HEK293 (cell line): ENCODE results near the gene OR52M1.

ENCODE experiments used
- CTCF ChIA-PET: fragments of 350-600 bp; formaldehyde crosslinking; extraction: SDS; loops from one replicate; lab custom pipeline; 2021; ENCODE audit warnings: antibody characterized with exemption; lab: Yijun Ruan, JAX
- POLR2A ChIA-PET: fragments of 300-600 bp; formaldehyde crosslinking; extraction: SDS; loops from one replicate; lab custom pipeline; 2020; ENCODE audit warnings: antibody characterized with exemption, inconsistent platforms; lab: Yijun Ruan, JAX
- H3K27ac ChIP-seq: fragments of 200-500 bp; sonication (Bioruptor generic); 2 replicates; pipeline ENCODE4 v1.5.1; 2014; ENCODE audit warnings: low read depth, low read length, control low read depth, inconsistent platforms; ENCODE audit errors: extremely low read depth
- H3K36me3 ChIP-seq, 2 experiments: fragments of 200-500 bp in 1 of 2; sonication (Bioruptor generic) in 1 of 2; 1 replicate in 1 of 2; 2 replicates in 1 of 2; pipeline ENCODE4 v1.5.1; 2014 to 2017; ENCODE audit warnings: inconsistent platforms in 2 of 2, low read length in 2 of 2; ENCODE audit not compliant: control insufficient read depth in 2 of 2, insufficient read depth in 1 of 2
- H3K4me1 ChIP-seq: fragments of 200-500 bp; sonication (Bioruptor generic); 2 replicates; pipeline ENCODE4 v1.5.1; 2014; ENCODE audit warnings: mild to moderate bottlenecking, low read length, inconsistent platforms; ENCODE audit not compliant: control insufficient read depth, insufficient read depth
- H3K4me3 ChIP-seq: 2 replicates; pipeline ENCODE4 v1.5.1; 2011; ENCODE audit warnings: low read depth, mild to moderate bottlenecking, control low read depth, low read length, moderate library complexity
- H3K9me3 ChIP-seq: fragments of 200-500 bp; sonication (Bioruptor generic); 2 replicates; pipeline ENCODE4 v1.5.1; 2014; ENCODE audit warnings: low read depth, low read length, inconsistent platforms; ENCODE audit not compliant: control insufficient read depth, insufficient read depth
- BCL11A ChIP-seq: fragments of 450-650 bp; formaldehyde crosslinking; IDR thresholded peaks from 2 replicates; pipeline ENCODE4 v1.5.1; 2016; ENCODE audit warnings: low read depth, missing biosample characterization, missing genetic modification characterization
- GFI1B ChIP-seq: fragments of 450-650 bp; formaldehyde crosslinking; IDR thresholded peaks from 2 replicates; pipeline ENCODE4 v1.5.1; 2016; ENCODE audit warnings: missing biosample characterization, missing genetic modification characterization
- GLIS1 ChIP-seq: fragments of 450-650 bp; formaldehyde crosslinking; IDR thresholded peaks from 2 replicates; pipeline ENCODE4 v1.5.1; 2016; ENCODE audit warnings: missing biosample characterization, missing genetic modification characterization
- HOXD13 ChIP-seq: sonication (generic); formaldehyde crosslinking; IDR thresholded peaks from 2 replicates; pipeline ENCODE4 v1.8.0; 2022; ENCODE audit warnings: missing genetic modification reagents, borderline replicate concordance
- MZF1 ChIP-seq: fragments of 450-650 bp; formaldehyde crosslinking; IDR thresholded peaks from 2 replicates; pipeline ENCODE4 v1.5.1; 2017; ENCODE audit warnings: missing biosample characterization, missing genetic modification characterization, borderline replicate concordance
- SCRT1 ChIP-seq: fragments of 450-650 bp; formaldehyde crosslinking; IDR thresholded peaks from 2 replicates; pipeline ENCODE4 v1.5.1; 2016; ENCODE audit warnings: missing biosample characterization, missing genetic modification characterization, borderline replicate concordance
- SP2 ChIP-seq: fragments of 450-650 bp; formaldehyde crosslinking; IDR thresholded peaks from 2 replicates; pipeline ENCODE4 v1.5.1; 2016; ENCODE audit warnings: missing biosample characterization, missing genetic modification characterization
- ZBTB1 ChIP-seq: fragments of 450-650 bp; formaldehyde crosslinking; IDR thresholded peaks from 2 replicates; pipeline ENCODE4 v1.5.1; 2016; ENCODE audit warnings: missing biosample characterization, missing genetic modification characterization
- ZBTB17 ChIP-seq: fragments of 450-650 bp; formaldehyde crosslinking; IDR thresholded peaks from 2 replicates; pipeline ENCODE4 v1.5.1; 2016; ENCODE audit warnings: missing biosample characterization, missing genetic modification characterization
- ZBTB7A ChIP-seq: fragments of 450-650 bp; formaldehyde crosslinking; IDR thresholded peaks from 2 replicates; pipeline ENCODE4 v1.5.1; 2016; ENCODE audit warnings: low read depth, missing biosample characterization, missing genetic modification characterization
- ZFP3 ChIP-seq: fragments of 450-650 bp; formaldehyde crosslinking; IDR thresholded peaks from 2 replicates; pipeline ENCODE4 v1.5.1; 2016; ENCODE audit warnings: low read depth, missing biosample characterization, missing genetic modification characterization
- ZNF112 ChIP-seq: fragments of 450-650 bp; formaldehyde crosslinking; IDR thresholded peaks from 2 replicates; pipeline ENCODE4 v1.5.0; 2017; ENCODE audit warnings: missing biosample characterization, missing genetic modification characterization
- ZNF121 ChIP-seq: fragments of 450-650 bp; formaldehyde crosslinking; IDR thresholded peaks from 2 replicates; pipeline ENCODE4 v1.5.1; 2016; ENCODE audit warnings: missing biosample characterization, missing genetic modification characterization
- ZNF184 ChIP-seq: fragments of 450-650 bp; IDR thresholded peaks from 2 replicates; pipeline ENCODE4 v1.5.1; 2018; ENCODE audit warnings: missing biosample characterization, mild to moderate bottlenecking, missing genetic modification characterization
- ZNF202 ChIP-seq: fragments of 450-650 bp; formaldehyde crosslinking; IDR thresholded peaks from 2 replicates; pipeline ENCODE4 v1.5.1; 2016; ENCODE audit warnings: missing biosample characterization, missing genetic modification characterization, borderline replicate concordance
- ZNF366 ChIP-seq: fragments of 450-650 bp; formaldehyde crosslinking; conservative IDR thresholded peaks from 2 replicates; pipeline ENCODE4 v1.5.1; 2016; ENCODE audit warnings: missing biosample characterization, missing genetic modification characterization
- ZNF510 ChIP-seq: fragments of 450-650 bp; formaldehyde crosslinking; IDR thresholded peaks from 2 replicates; pipeline ENCODE4 v1.5.1; 2018; ENCODE audit warnings: mild to moderate bottlenecking, missing genetic modification characterization, missing biosample characterization; ENCODE audit not compliant: insufficient replicate concordance
- ZNF548 ChIP-seq: fragments of 450-650 bp; formaldehyde crosslinking; IDR thresholded peaks from 2 replicates; pipeline ENCODE4 v1.5.1; 2016; ENCODE audit warnings: missing biosample characterization, missing genetic modification characterization
- ZNF555 ChIP-seq: fragments of 450-650 bp; formaldehyde crosslinking; conservative IDR thresholded peaks from 2 replicates; pipeline ENCODE4 v1.5.1; 2017; ENCODE audit warnings: missing biosample characterization, mild to moderate bottlenecking, missing genetic modification characterization, inconsistent platforms
- ZNF624 ChIP-seq: fragments of 450-650 bp; formaldehyde crosslinking; IDR thresholded peaks from 2 replicates; pipeline ENCODE4 v1.5.1; 2017; ENCODE audit warnings: missing biosample characterization, missing genetic modification characterization
- ZNF658 ChIP-seq: fragments of 450-650 bp; formaldehyde crosslinking; IDR thresholded peaks from 2 replicates; pipeline ENCODE4; 2016; ENCODE audit warnings: missing biosample characterization, missing genetic modification characterization
- ZNF670 ChIP-seq: fragments of 450-650 bp; formaldehyde crosslinking; IDR thresholded peaks from 2 replicates; pipeline ENCODE4 v1.5.1; 2016; ENCODE audit warnings: missing biosample characterization, missing genetic modification characterization, low read depth
- ZNF677 ChIP-seq: fragments of 450-650 bp; IDR thresholded peaks from 2 replicates; pipeline ENCODE4 v1.5.0; 2018; ENCODE audit warnings: missing biosample characterization, mild to moderate bottlenecking, missing genetic modification characterization, moderate library complexity
- ZSCAN30 ChIP-seq: fragments of 450-650 bp; IDR thresholded peaks from 2 replicates; pipeline ENCODE4 v1.5.1; 2018; ENCODE audit warnings: missing biosample characterization, mild to moderate bottlenecking, missing genetic modification characterization, moderate library complexity
- TF ChIP-seq, protein P1 (sequence below): fragments of 450-650 bp; formaldehyde crosslinking; IDR thresholded peaks from 2 replicates; pipeline ENCODE4 v1.5.1; 2016; ENCODE audit warnings: missing biosample characterization, missing genetic modification characterization

OR52M1 gene

DNA sequence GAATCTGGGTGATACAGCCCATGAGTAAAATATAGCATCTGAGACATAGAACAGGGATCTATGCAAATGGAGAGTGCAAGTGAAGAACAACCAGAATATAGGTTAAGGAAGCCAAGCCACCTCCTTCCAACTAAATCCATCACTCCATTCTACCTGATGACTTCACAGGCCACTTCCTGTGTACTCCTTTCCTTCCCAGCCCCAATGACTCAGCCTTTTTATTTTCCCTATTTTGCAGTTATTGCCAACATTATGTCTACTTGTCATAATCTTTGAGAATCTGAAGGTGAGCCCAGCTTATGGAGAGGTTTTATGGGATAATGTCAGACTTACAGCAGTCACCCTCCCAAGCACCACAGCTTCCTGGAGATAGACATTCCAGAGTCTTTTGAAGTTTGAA lies 1.4 kb upstream of the OR52M1 start:
- Histone ChIP-seq H3K9me3 (no peaks in the 10 kb centered on the region), H3K4me1 (no peaks in the 10 kb centered on the region), H3K36me3 (no peaks in the 10 kb centered on the region), H3K4me3 (no peak overlapping the region), H3K27ac (no peak overlapping the region)
- ChIA-PET CTCF (interaction anchor here (0.6 to 8.2 kb wide), 2 partner anchors 10 to 357 kb away, joined by 3 to 111 read pairs; no protein-coding TSS in a partner anchor), POLR2A (no interaction called here)
- no peak for TF ChIP-seq ZNF658 (tag by site-specific recombination)
- no peak for TF ChIP-seq ZSCAN30
- TF ChIP-seq ZNF202 (tag by site-specific recombination), result no peak
- no peak for TF ChIP-seq ZBTB17
- TF ChIP-seq ZNF184 (tag by site-specific recombination), result no peak
- no peak for TF ChIP-seq GLIS1

DNA sequence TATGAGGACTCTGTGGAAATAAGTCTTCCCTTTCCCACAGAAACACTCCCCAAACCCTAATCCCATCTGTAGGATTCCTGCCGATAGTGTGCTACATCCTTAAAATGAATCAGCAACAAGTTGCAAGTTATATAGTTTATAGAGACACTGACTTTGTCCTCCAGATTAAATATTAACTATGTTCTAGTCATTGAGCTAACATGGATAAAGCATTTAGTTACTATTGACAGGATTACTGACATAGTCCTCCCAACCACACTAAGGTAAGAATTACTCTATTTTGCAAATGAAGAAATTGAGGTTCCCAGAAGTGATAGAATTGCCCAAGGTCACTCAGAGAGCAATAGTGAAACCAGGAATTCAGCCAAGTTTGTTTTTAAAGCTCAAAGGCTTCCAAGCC lies 1.9 kb downstream of the OR52M1 start:
- Histone ChIP-seq H3K27ac (no peak overlapping the region), H3K9me3 (no peaks in the 10 kb centered on the region), H3K4me1 (no peaks in the 10 kb centered on the region), H3K36me3 (no peaks in the 10 kb centered on the region), H3K4me3 (no peak overlapping the region)
- ChIA-PET CTCF (interaction anchor here (1.0 to 2.9 kb wide), 3 partner anchors 359 to 422 kb away, joined by 3 to 18 read pairs (median 5); no protein-coding TSS in a partner anchor), POLR2A (no interaction called here)
- no peak for TF ChIP-seq GFI1B (tag by site-specific recombination)
- TF ChIP-seq ZNF548 (tag by site-specific recombination), result no peak
- TF ChIP-seq ZNF555 (tag by site-specific recombination), result no peak
- TF ChIP-seq HOXD13 (CRISPR knock-in tag), result no peak
- no peak for TF ChIP-seq ZNF112 (tag by site-specific recombination)
- TF ChIP-seq ZBTB7A (tag by site-specific recombination), result no peak
- no peak for TF ChIP-seq ZNF121 (tag by site-specific recombination)
- TF ChIP-seq ZNF670 (tag by site-specific recombination), result no peak
- TF ChIP-seq MZF1 (tag by site-specific recombination), result no peak
- no peak for TF ChIP-seq ZBTB1
- no peak for TF ChIP-seq ZNF510 (tag by site-specific recombination)
- no peak for TF ChIP-seq ZNF624 (tag by site-specific recombination)
- TF ChIP-seq ZFP3 (tag by site-specific recombination), result no peak
- no peak for TF ChIP-seq ZNF366 (tag by site-specific recombination)
- TF ChIP-seq, protein P1, sequence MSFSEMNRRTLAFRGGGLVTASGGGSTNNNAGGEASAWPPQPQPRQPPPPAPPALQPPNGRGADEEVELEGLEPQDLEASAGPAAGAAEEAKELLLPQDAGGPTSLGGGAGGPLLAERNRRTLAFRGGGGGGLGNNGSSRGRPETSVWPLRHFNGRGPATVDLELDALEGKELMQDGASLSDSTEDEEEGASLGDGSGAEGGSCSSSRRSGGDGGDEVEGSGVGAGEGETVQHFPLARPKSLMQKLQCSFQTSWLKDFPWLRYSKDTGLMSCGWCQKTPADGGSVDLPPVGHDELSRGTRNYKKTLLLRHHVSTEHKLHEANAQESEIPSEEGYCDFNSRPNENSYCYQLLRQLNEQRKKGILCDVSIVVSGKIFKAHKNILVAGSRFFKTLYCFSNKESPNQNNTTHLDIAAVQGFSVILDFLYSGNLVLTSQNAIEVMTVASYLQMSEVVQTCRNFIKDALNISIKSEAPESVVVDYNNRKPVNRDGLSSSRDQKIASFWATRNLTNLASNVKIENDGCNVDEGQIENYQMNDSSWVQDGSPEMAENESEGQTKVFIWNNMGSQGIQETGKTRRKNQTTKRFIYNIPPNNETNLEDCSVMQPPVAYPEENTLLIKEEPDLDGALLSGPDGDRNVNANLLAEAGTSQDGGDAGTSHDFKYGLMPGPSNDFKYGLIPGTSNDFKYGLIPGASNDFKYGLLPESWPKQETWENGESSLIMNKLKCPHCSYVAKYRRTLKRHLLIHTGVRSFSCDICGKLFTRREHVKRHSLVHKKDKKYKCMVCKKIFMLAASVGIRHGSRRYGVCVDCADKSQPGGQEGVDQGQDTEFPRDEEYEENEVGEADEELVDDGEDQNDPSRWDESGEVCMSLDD (tag by site-specific recombination), result no peak
- TF ChIP-seq ZNF677 (tag by site-specific recombination), result no peak
- no peak for TF ChIP-seq BCL11A (tag by site-specific recombination)
- TF ChIP-seq SCRT1 (tag by site-specific recombination), result no peak
- TF ChIP-seq SP2 (tag by site-specific recombination), result no peak
